Rectal smooth muscle tissue (tissue), 1 donor: ENCODE measurements around the gene XAB2.
"Not testable (repeated sequence)": the region's sequence is repeated elsewhere in the genome, so short reads cannot be mapped to it uniquely, and the experiment has no call there.

Source experiments
- H3K27ac ChIP-seq: one replicate; pipeline ENCODE4 v1.7.0; 2013; ENCODE audit warnings: low read depth, low read length, inconsistent platforms
- H3K27me3 ChIP-seq: one replicate; pipeline ENCODE4 v1.7.0; 2013; ENCODE audit warnings: low read length; ENCODE audit not compliant: control insufficient read depth, insufficient read depth
- H3K36me3 ChIP-seq: one replicate; pipeline ENCODE4 v1.7.0; 2013; ENCODE audit warnings: low read length; ENCODE audit not compliant: control insufficient read depth, insufficient read depth
- H3K4me1 ChIP-seq: one replicate; pipeline ENCODE4 v1.7.0; 2013; ENCODE audit warnings: low read length; ENCODE audit not compliant: control insufficient read depth, insufficient read depth
- H3K4me3 ChIP-seq: one replicate; pipeline ENCODE4 v1.7.0; 2013; ENCODE audit warnings: low read length
- H3K9ac ChIP-seq: one replicate; pipeline ENCODE4 v1.7.0; 2013; ENCODE audit warnings: low read length

The XAB2 gene

GRCh38 chr19:7645656-7646425 is 16.5 kb upstream of the XAB2 start:
- no peaks in the 10 kb centered on the region for H3K36me3 ChIP-seq
- no peaks in the 10 kb centered on the region for H3K27me3 ChIP-seq
- H3K4me1 ChIP-seq, result no peaks in the 10 kb centered on the region
- H3K9ac ChIP-seq, result no peak overlapping the region
- no peak overlapping the region for H3K4me3 ChIP-seq
- H3K27ac ChIP-seq, result no peak overlapping the region

- peaks cover 2% of the 10 kb centered on the region for H3K36me3 ChIP-seq
- no peak overlapping the region for H3K4me3 ChIP-seq
- H3K27ac ChIP-seq, result no peak overlapping the region
- no peaks in the 10 kb centered on the region for H3K4me1 ChIP-seq
- H3K9ac ChIP-seq, result no peak overlapping the region
- no peaks in the 10 kb centered on the region for H3K27me3 ChIP-seq
Observed at GRCh38 chr19:7645163-7645562, 15.8 kb upstream of the XAB2 start.

GRCh38 chr19:7644550-7644877 is 15.2 kb upstream of the XAB2 start:
- no peak overlapping the region for H3K4me3 ChIP-seq
- no peaks in the 10 kb centered on the region for H3K27me3 ChIP-seq
- H3K36me3 ChIP-seq, result peaks cover 7% of the 10 kb centered on the region
- H3K4me1 ChIP-seq, result no peaks in the 10 kb centered on the region
- no peak overlapping the region for H3K9ac ChIP-seq
- H3K27ac ChIP-seq, result no peak overlapping the region

GRCh38 chr19:7643629-7644549 is 14.5 kb upstream of the XAB2 start:
- not testable (repeated sequence) for H3K27ac ChIP-seq, H3K4me1 ChIP-seq, H3K9ac ChIP-seq, H3K4me3 ChIP-seq, H3K36me3 ChIP-seq, H3K27me3 ChIP-seq

GRCh38 chr19:7643031-7643415 is 13.7 kb upstream of the XAB2 start:
- H3K27me3 ChIP-seq, result no peaks in the 10 kb centered on the region
- no peaks in the 10 kb centered on the region for H3K4me1 ChIP-seq
- H3K4me3 ChIP-seq, result no peak overlapping the region
- H3K9ac ChIP-seq, result no peak overlapping the region
- no peak overlapping the region for H3K27ac ChIP-seq
- peaks cover 7% of the 10 kb centered on the region for H3K36me3 ChIP-seq

GRCh38 chr19:7642295-7643030 is 13.1 kb upstream of the XAB2 start:
- Histone ChIP-seq H3K27ac (no peak overlapping the region), H3K36me3 (peaks cover 7% of the 10 kb centered on the region), H3K4me1 (no peaks in the 10 kb centered on the region), H3K27me3 (no peaks in the 10 kb centered on the region), H3K4me3 (no peak overlapping the region), H3K9ac (no peak overlapping the region)

GRCh38 chr19:7641290-7642276 is 12.2 kb upstream of the XAB2 start:
- no peak overlapping the region for H3K9ac ChIP-seq
- H3K27ac ChIP-seq, result no peak overlapping the region
- no peak overlapping the region for H3K4me3 ChIP-seq
- H3K27me3 ChIP-seq, result peaks cover under 1% of the 10 kb centered on the region
- no peaks in the 10 kb centered on the region for H3K4me1 ChIP-seq
- H3K36me3 ChIP-seq, result peaks cover 7% of the 10 kb centered on the region

GRCh38 chr19:7640803-7641202 is 11.5 kb upstream of the XAB2 start:
- H3K4me3 ChIP-seq, result no peak overlapping the region
- H3K9ac ChIP-seq, result no peak overlapping the region
- H3K36me3 ChIP-seq, result peaks cover 7% of the 10 kb centered on the region
- H3K27ac ChIP-seq, result no peak overlapping the region
- no peaks in the 10 kb centered on the region for H3K4me1 ChIP-seq
- peaks cover 4% of the 10 kb centered on the region for H3K27me3 ChIP-seq

- Histone ChIP-seq H3K9ac (no peak overlapping the region), H3K4me3 (no peak overlapping the region), H3K27ac (no peak overlapping the region), H3K4me1 (no peaks in the 10 kb centered on the region), H3K27me3 (peaks cover 4% of the 10 kb centered on the region), H3K36me3 (peaks cover 7% of the 10 kb centered on the region)
Observed at GRCh38 chr19:7639863-7640348, 10.6 kb upstream of the XAB2 start.

GRCh38 chr19:7638802-7639465 is 9.6 kb upstream of the XAB2 start:
- Histone ChIP-seq H3K4me3 (no peak overlapping the region), H3K27me3 (peaks cover 4% of the 10 kb centered on the region), H3K36me3 (peaks cover 7% of the 10 kb centered on the region), H3K9ac (no peak overlapping the region), H3K27ac (no peak overlapping the region), H3K4me1 (no peaks in the 10 kb centered on the region)
